CD4-positive, alpha-beta T cell (primary cell): ENCODE measurements around the gene KIF14. TPM values are rescaled to one million over a fixed set of nuclear protein-coding genes. Genes with fewer than 3 reads are reported as not detected.
"Not testable (repeated sequence)": the region's sequence is repeated elsewhere in the genome, so short reads cannot be mapped to it uniquely, and the experiment has no call there.

Source experiments
- ATAC-seq: fragments of 200-7000 bp; cut with Tn5 transposase; one replicate; pipeline ENCODE4 v1.10.0; 2022; ENCODE audit warnings: mild to moderate bottlenecking; ENCODE audit not compliant: poor library complexity
- CTCF ChIA-PET: fragments of 350-600 bp; sonication (Branson Sonifier 250); formaldehyde crosslinking; loops from one replicate; lab custom pipeline; 2021; ENCODE audit warnings: antibody characterized with exemption, inconsistent platforms; lab: Charles Lee
- POLR2A ChIA-PET: fragments of 350-600 bp; sonication (Branson Sonifier 250); formaldehyde crosslinking; loops from one replicate; lab custom pipeline; 2021; ENCODE audit warnings: antibody characterized with exemption, inconsistent platforms; lab: Charles Lee
- DNase-seq, 14 experiments: peaks; one replicate each; pipeline ENCODE4 v3.0.0-alpha.2; 2013 to 2020; ENCODE audit warnings: mixed read lengths in 2 of 14
- H3K27ac ChIP-seq, 2 donors: one replicate each; pipeline versions ENCODE4 v1.5.1 to v1.7.0; 2013; ENCODE audit warnings: low read length in 2 of 2, low read depth in 1 of 2, mild to moderate bottlenecking in 1 of 2
- H3K27me3 ChIP-seq, 2 experiments: 1 replicate in 1 of 2; 2 replicates in 1 of 2; pipeline versions ENCODE4 v1.6.1 to v1.7.0; 2013; ENCODE audit warnings: low read length in 2 of 2, control low read depth in 1 of 2, mild to moderate bottlenecking in 1 of 2, moderate library complexity in 1 of 2; ENCODE audit not compliant: insufficient read depth in 2 of 2, control insufficient read depth in 1 of 2
- H3K36me3 ChIP-seq: one replicate; pipeline ENCODE4 v1.6.1; 2013; ENCODE audit warnings: low read length, control low read depth; ENCODE audit not compliant: insufficient read depth
- H3K4me1 ChIP-seq: one replicate; pipeline ENCODE4 v1.6.1; 2013; ENCODE audit warnings: low read length, control low read depth; ENCODE audit not compliant: insufficient read depth
- H3K4me3 ChIP-seq: one replicate; pipeline ENCODE4 v1.5.1; 2013; ENCODE audit warnings: mild to moderate bottlenecking, low read length, moderate library complexity
- H3K9me3 ChIP-seq, 2 experiments: 1 replicate in 1 of 2; 2 replicates in 1 of 2; pipeline versions ENCODE4 v1.6.1 to v1.7.0; 2013; ENCODE audit warnings: low read length in 2 of 2, mild to moderate bottlenecking in 2 of 2, control low read depth in 1 of 2, moderate library complexity in 1 of 2; ENCODE audit not compliant: control insufficient read depth in 1 of 2, insufficient read depth in 1 of 2
- H3K27ac Mint-ChIP-seq: one replicate; pipeline ENCODE4 v1.8.0; 2020; ENCODE audit warnings: mixed read lengths
- H3K27me3 Mint-ChIP-seq: one replicate; pipeline ENCODE4 v1.8.0; 2021; ENCODE audit warnings: mixed read lengths
- H3K36me3 Mint-ChIP-seq: one replicate; pipeline ENCODE4 v1.8.0; 2021; ENCODE audit warnings: low read depth, mixed read lengths
- H3K4me1 Mint-ChIP-seq: one replicate; pipeline ENCODE4 v1.8.0; 2021; ENCODE audit warnings: low read depth, mixed read lengths
- H3K4me3 Mint-ChIP-seq: one replicate; pipeline ENCODE4 v1.8.0; 2020; ENCODE audit warnings: mild to moderate bottlenecking, mixed read lengths
- H3K9me3 Mint-ChIP-seq: one replicate; pipeline ENCODE4 v1.8.0; 2020; ENCODE audit warnings: mixed read lengths
- intact Hi-C, 2 experiments: fragments of 100-400 bp; cut with DNase I in 1 of 2; cut with micrococcal nuclease in 1 of 2; formaldehyde crosslinking; loops; one replicate each; pipeline versions ENCODE4 v1.15.1 to v1.9.0; 2023 to 2025; cut with DNase I, micrococcal nuclease
- total RNA-seq, 174 experiments: library from RNA in 2 of 174; stranded (reverse) in 2 of 174; gene quantifications; one replicate each; pipeline ENCODE4 v1.2.3 and lab custom pipeline; 2021 to 2026
- TF ChIP-seq, protein P1 (sequence below): fragments of 200-600 bp; IDR thresholded peaks from one replicate; pipeline ENCODE4 v1.8.0; 2022; ENCODE audit warnings: antibody characterized with exemption, mild to moderate bottlenecking

The KIF14 gene
- total RNA-seq, 2 experiments from 2014 or later: 0.11 TPM

DNA sequence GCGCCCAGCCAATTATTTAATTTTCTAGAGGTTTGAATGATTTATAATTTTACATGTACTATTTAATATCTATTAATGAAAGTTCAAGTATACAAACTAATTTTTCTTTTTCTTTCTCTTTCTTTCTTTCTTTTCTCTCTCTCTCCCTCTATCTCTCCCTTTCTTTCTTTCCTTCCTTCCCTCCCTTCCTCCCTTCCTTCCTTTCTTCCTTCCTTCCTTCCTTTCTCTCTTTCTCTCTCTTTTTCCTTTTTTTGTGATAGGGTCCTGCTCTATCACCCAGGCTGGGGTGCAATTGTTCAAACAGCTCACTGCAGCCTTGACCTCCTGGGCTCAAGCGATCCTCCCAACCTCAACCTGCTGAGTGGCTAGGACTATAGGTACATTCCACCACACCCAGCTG lies 16.1 kb upstream of the KIF14 start:
- H3K36me3 ChIP-seq: peaks cover 2% of the 10 kb centered on the region
- no peaks in the 10 kb centered on the region for H3K4me1 Mint-ChIP-seq
- no peaks in the 10 kb centered on the region for H3K4me1 ChIP-seq
- ATAC-seq (no peak), DNase-seq (no peak)
- H3K27me3 Mint-ChIP-seq: no peaks in the 10 kb centered on the region
- POLR2A ChIA-PET: no interaction called here
- no peak overlapping the region for H3K4me3 Mint-ChIP-seq
- H3K9me3 ChIP-seq: no peaks in the 10 kb centered on the region
- H3K27ac ChIP-seq: no peak overlapping the region
- no peaks in the 10 kb centered on the region for H3K27me3 ChIP-seq
- no peak overlapping the region for H3K4me3 ChIP-seq
- TF ChIP-seq, protein P1, sequence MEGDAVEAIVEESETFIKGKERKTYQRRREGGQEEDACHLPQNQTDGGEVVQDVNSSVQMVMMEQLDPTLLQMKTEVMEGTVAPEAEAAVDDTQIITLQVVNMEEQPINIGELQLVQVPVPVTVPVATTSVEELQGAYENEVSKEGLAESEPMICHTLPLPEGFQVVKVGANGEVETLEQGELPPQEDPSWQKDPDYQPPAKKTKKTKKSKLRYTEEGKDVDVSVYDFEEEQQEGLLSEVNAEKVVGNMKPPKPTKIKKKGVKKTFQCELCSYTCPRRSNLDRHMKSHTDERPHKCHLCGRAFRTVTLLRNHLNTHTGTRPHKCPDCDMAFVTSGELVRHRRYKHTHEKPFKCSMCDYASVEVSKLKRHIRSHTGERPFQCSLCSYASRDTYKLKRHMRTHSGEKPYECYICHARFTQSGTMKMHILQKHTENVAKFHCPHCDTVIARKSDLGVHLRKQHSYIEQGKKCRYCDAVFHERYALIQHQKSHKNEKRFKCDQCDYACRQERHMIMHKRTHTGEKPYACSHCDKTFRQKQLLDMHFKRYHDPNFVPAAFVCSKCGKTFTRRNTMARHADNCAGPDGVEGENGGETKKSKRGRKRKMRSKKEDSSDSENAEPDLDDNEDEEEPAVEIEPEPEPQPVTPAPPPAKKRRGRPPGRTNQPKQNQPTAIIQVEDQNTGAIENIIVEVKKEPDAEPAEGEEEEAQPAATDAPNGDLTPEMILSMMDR: no peak
- H3K27ac Mint-ChIP-seq: no peak overlapping the region
- H3K36me3 Mint-ChIP-seq: peaks cover 10% of the 10 kb centered on the region
- CTCF ChIA-PET: no interaction called here
- intact Hi-C loops: no loop called here
- no peaks in the 10 kb centered on the region for H3K9me3 Mint-ChIP-seq

DNA sequence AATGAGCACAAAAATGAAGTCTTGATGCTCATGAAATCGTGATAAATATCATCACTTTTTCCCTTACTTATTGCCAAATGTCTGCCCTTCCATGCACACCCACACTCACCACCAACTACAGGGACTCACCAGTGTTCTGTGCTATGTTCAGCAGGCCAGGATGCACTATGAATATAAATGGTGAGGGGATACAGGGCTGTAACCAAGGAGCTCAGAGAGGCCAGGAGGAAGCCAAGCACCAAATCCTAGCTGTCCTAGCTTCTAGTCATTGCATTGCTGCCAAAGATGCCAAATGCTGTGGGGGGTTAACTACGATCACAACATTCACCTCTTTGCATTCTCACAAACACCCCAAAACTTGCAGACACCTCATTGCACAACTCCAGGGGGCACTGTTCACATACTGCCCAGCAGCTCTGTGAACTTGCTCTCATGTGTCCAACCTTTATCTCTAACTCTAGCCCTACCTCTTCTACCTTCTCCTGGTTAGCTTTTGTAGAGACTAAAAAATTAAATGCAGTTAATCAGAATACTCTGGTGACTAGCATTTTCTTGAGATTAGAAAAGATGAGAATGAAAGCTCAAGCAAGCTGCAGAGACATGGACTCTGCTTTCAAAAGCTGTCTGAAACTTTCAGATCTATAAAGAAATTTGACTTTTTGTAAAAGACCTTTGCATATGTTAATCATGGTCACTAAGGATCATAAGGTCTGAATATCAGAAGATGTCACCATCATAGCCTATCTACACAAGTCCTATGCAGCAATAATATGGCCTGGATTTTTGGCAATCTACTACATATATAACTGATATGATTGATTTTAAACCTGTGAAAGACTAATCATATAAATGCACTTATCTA lies 13.9 kb upstream of the KIF14 start:
- Mint-ChIP-seq H3K4me1 (no peaks in the 10 kb centered on the region), H3K27ac (no peak overlapping the region), H3K4me3 (no peak overlapping the region), H3K36me3 (peaks cover 4% of the 10 kb centered on the region), H3K9me3 (no peaks in the 10 kb centered on the region), H3K27me3 (no peaks in the 10 kb centered on the region)
- Histone ChIP-seq H3K27me3 (no peaks in the 10 kb centered on the region), H3K4me3 (no peak overlapping the region), H3K27ac (no peak overlapping the region), H3K4me1 (no peaks in the 10 kb centered on the region), H3K36me3 (no peaks in the 10 kb centered on the region), H3K9me3 (no peaks in the 10 kb centered on the region)
- ATAC-seq: no peak
- intact Hi-C loops: no loop called here
- CTCF ChIA-PET: no interaction called here
- DNase-seq: no peak
- TF ChIP-seq, protein P1: no peak
- POLR2A ChIA-PET: no interaction called here

DNA sequence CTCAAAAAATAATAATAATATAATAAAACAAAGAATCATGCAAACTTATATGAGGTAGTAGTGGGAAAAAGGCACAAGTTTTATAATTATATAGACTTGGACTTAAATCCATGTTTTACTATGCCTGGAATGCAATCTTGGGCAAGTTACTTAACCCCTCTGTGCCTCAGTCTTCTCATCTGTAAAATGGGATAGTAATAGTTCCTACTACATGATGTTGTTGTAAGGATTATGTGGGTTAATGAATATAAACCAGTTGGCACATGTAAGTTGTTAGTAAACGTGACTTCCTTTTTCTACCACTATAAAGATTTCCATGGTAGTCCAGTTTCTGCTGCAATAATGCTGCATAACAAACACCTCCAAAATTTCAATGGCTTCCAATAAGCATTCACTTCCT lies 10.8 kb upstream of the KIF14 start:
- H3K4me1 Mint-ChIP-seq: peaks cover 12% of the 10 kb centered on the region
- intact Hi-C loops: no loop called here
- H3K4me1 ChIP-seq: peaks cover 12% of the 10 kb centered on the region
- no peak for ATAC-seq
- ChIA-PET CTCF (interaction anchor here (1.0 kb wide), 1 partner anchor 9 kb away, joined by 3 read pairs; no protein-coding TSS in a partner anchor), POLR2A (no interaction called here)
- no peaks in the 10 kb centered on the region for H3K9me3 ChIP-seq
- H3K27ac Mint-ChIP-seq: no peak overlapping the region
- H3K9me3 Mint-ChIP-seq: no peaks in the 10 kb centered on the region
- H3K27ac ChIP-seq: no peak overlapping the region
- H3K27me3 Mint-ChIP-seq: no peaks in the 10 kb centered on the region
- no peaks in the 10 kb centered on the region for H3K27me3 ChIP-seq
- no peaks in the 10 kb centered on the region for H3K36me3 Mint-ChIP-seq
- TF ChIP-seq, protein P1: no peak
- H3K4me3 Mint-ChIP-seq: no peak overlapping the region
- no peak for DNase-seq
- H3K36me3 ChIP-seq: no peaks in the 10 kb centered on the region
- H3K4me3 ChIP-seq: no peak overlapping the region

DNA sequence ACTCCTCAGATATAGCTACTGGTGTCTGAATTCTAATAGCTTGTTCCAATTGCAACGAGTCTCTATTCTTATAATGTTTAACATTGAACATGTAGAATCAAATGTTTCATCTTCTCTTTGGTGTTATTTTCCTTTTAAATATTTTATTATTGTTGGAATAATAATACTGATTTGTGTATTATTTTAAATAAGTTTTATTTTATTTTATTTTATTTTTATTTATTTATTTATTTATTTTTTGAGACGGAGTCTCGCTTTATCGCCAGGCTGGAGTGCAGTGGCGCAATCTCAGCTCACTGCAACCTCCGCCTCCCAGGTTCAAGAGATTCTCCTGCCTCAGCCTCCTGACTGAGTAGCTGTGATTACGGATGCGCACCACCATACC lies 10.0 kb upstream of the KIF14 start:
- H3K4me3 Mint-ChIP-seq, H3K4me3 ChIP-seq, DNase-seq, ATAC-seq, intact Hi-C loops, H3K36me3 Mint-ChIP-seq, H3K27ac Mint-ChIP-seq, H3K27ac ChIP-seq, H3K27me3 Mint-ChIP-seq, H3K27me3 ChIP-seq, H3K9me3 ChIP-seq, H3K9me3 Mint-ChIP-seq, H3K36me3 ChIP-seq: not testable (repeated sequence)
- ChIA-PET POLR2A (interaction anchor here (1.1 kb wide), 1 partner anchor 40 kb away, joined by 3 read pairs; no protein-coding TSS in a partner anchor), CTCF (interaction anchor here (1.0 kb wide), 1 partner anchor 8 kb away, joined by 3 read pairs; no protein-coding TSS in a partner anchor)
- peaks cover 14% of the 10 kb centered on the region for H3K4me1 Mint-ChIP-seq
- peaks cover 12% of the 10 kb centered on the region for H3K4me1 ChIP-seq
